Lung (tissue), 12 donors: ENCODE measurements around the gene SS18L1. TPM values are rescaled to one million over a fixed set of nuclear protein-coding genes. Genes with fewer than 3 reads are reported as not detected.

Source experiments
- ATAC-seq: fragments of 200-7000 bp; cut with Tn5 transposase; one replicate; pipeline ENCODE4 v1.9.1; 2020; ENCODE audit warnings: moderate number of reproducible peaks; ENCODE audit not compliant: insufficient read depth, low FRiP score
- DNase-seq, 3 donors: peaks; one replicate each; pipeline ENCODE4 v3.0.0-alpha.2; 2013 to 2017
- H3K27ac ChIP-seq, 2 donors: one replicate each; pipeline ENCODE4 v1.5.1; 2013; ENCODE audit warnings: mild to moderate bottlenecking in 2 of 2, moderate library complexity in 2 of 2, control low read depth in 1 of 2, inconsistent platforms in 1 of 2, low read depth in 1 of 2, low read length in 1 of 2
- H3K27me3 ChIP-seq, 3 donors: one replicate each; pipeline ENCODE4 v1.5.1; 2013; ENCODE audit warnings: low read length in 2 of 3; ENCODE audit not compliant: control insufficient read depth in 3 of 3, insufficient read depth in 3 of 3
- H3K36me3 ChIP-seq, 4 donors: one replicate each; pipeline ENCODE4 v1.5.1; 2013; ENCODE audit warnings: low read length in 4 of 4, mild to moderate bottlenecking in 1 of 4, moderate library complexity in 1 of 4; ENCODE audit not compliant: control insufficient read depth in 4 of 4, insufficient read depth in 4 of 4
- H3K4me1 ChIP-seq, 5 donors: one replicate each; pipeline ENCODE4 v1.5.1; 2013; ENCODE audit warnings: low read length in 5 of 5, mild to moderate bottlenecking in 2 of 5, moderate library complexity in 1 of 5; ENCODE audit not compliant: control insufficient read depth in 5 of 5, insufficient read depth in 5 of 5
- H3K4me3 ChIP-seq: one replicate; pipeline ENCODE4 v1.5.1; 2013; ENCODE audit warnings: mild to moderate bottlenecking, control low read depth, moderate library complexity
- H3K9ac ChIP-seq, 2 donors: one replicate each; pipeline ENCODE4 v1.5.1; 2013; ENCODE audit warnings: low read length in 2 of 2, control low read depth in 1 of 2; ENCODE audit not compliant: insufficient read depth in 1 of 2
- H3K9me3 ChIP-seq, 4 donors: one replicate each; pipeline ENCODE4 v1.5.1; 2013; ENCODE audit warnings: low read length in 3 of 4, mild to moderate bottlenecking in 1 of 4, moderate library complexity in 1 of 4; ENCODE audit not compliant: control insufficient read depth in 4 of 4, insufficient read depth in 3 of 4
- WGBS, 2 donors: extraction: QIAGEN DNeasy Blood & Tissue Kit; methylation state at CpG; one replicate each; pipeline ENCODE4 v1.1.7; 2013; 5-methylcytosine and 5-hydroxymethylcytosine counted together
- polyA plus RNA-seq, 2 donors: library from polyadenylated mRNA; stranded (reverse); fragments of 200-250 nt; gene quantifications; one replicate each; pipeline ENCODE4 v1.2.1, GENCODE V29; 2013
- total RNA-seq, 2 donors: library from RNA; depleted of rRNA in 1 of 2; stranded (reverse); fragments of >200 nt in 1 of 2; gene quantifications; one replicate each; pipeline ENCODE4 v1.2.1, GENCODE V29; 2014 to 2021
- TF ChIP-seq, protein P1 (sequence below): IDR thresholded peaks from 2 replicates; pipeline ENCODE4 v1.5.1; 2012; ENCODE audit warnings: mild to moderate bottlenecking; ENCODE audit errors: control extremely low read depth, extremely low read depth
- donor health status: control.
- donor health status: control.
- donor health status: Bipolar disorder and iron deficiency.
- donor health status: healthy.
- donor health status: DM: yes; HTN: yes; CAD: no.

SS18L1 gene
- total and polyA plus RNA-seq, 4 donors = 7.2 to 24.1 (median 14.9) TPM

DNA sequence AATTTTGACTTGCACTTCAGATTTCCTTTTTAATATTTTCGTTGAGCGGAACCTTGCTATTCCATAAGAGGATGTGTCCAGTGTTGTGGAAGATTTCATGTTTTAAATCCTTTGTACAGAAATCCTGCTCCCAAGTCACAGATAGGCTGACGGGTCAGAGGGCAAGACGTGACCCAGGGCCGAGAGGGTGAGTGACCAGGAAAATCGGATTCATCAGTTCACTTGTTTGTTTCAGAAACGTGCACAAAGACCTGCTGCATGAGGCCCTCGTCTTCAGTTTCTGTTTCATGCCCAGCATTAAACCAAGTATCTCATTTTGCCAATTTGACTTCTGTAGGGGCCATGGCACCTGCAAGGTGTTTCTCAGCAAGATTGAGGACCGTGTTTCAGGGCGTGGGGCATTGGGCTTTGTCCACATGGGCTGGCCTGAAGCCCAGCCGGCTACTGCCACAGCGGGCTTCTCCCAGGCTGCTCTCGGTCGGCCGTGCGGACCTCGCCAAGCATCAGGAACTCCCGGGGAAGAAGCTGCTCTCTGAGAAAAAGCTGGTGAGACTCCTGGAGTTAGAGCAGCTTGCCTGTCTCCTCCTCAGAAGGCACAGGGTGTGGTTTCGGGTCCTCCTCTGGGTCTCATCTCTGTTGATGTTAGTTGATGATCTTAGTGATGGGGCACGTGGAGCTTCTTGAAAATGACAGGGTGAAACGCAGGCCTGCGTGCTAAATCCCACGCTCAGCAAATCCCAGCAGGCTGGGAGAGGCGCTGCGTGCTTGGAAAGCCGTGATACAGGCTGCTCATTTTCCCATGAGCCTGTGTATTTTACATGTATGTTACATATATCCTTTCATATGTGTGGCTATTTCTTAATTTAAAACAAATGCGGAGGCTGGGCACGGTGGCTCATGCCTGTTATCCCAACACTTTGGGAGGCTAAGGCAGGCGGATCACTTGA is 49.8 kb downstream of the SS18L1 start:
- 91 to 95% methylated on average over 29 of the region's 29 CpGs for WGBS, 2 donors
- Histone ChIP-seq H3K4me3 (no peak overlapping the region), H3K27ac (no peak overlapping the region), H3K9ac (no peak overlapping the region), H3K4me1 (no peaks in the 10 kb centered on the region), H3K36me3 (peaks cover 10 to 27% (median 12%) of the 10 kb centered on the region in 4 donors), H3K9me3 (no peaks in the 10 kb centered on the region), H3K27me3 (no peaks in the 10 kb centered on the region)
- TF ChIP-seq, protein P1, sequence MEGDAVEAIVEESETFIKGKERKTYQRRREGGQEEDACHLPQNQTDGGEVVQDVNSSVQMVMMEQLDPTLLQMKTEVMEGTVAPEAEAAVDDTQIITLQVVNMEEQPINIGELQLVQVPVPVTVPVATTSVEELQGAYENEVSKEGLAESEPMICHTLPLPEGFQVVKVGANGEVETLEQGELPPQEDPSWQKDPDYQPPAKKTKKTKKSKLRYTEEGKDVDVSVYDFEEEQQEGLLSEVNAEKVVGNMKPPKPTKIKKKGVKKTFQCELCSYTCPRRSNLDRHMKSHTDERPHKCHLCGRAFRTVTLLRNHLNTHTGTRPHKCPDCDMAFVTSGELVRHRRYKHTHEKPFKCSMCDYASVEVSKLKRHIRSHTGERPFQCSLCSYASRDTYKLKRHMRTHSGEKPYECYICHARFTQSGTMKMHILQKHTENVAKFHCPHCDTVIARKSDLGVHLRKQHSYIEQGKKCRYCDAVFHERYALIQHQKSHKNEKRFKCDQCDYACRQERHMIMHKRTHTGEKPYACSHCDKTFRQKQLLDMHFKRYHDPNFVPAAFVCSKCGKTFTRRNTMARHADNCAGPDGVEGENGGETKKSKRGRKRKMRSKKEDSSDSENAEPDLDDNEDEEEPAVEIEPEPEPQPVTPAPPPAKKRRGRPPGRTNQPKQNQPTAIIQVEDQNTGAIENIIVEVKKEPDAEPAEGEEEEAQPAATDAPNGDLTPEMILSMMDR = no peak
- no peak for ATAC-seq
- DNase-seq = no peak

DNA sequence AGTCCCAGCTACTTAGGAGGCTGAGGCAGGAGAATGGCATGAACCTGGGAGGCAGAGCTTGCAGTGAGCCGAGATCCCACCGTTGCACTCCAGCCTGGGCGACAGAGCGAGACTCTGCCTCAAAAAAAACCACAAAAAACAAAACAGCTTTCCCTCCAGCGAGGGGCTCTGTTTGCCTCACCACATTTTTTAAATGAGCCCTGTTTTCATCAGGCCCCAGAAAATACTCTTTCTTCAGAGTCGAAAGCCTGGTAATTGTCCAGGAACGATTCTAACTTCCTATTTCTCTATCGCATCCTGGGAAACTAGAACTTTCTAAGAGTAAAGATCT is 51.5 kb downstream of the SS18L1 start:
- Histone ChIP-seq H3K4me3 (no peak overlapping the region), H3K9me3 (no peaks in the 10 kb centered on the region), H3K9ac (no peak overlapping the region), H3K27ac (no peak overlapping the region), H3K36me3 (peaks cover 11 to 35% (median 22%) of the 10 kb centered on the region in 4 donors), H3K4me1 (no peaks in the 10 kb centered on the region), H3K27me3 (no peaks in the 10 kb centered on the region)
- TF ChIP-seq, protein P1 = no peak
- DNase-seq (no peak), ATAC-seq (no peak)
- WGBS, 2 donors = 84 to 88% methylated on average over 8 of the region's 8 CpGs

DNA sequence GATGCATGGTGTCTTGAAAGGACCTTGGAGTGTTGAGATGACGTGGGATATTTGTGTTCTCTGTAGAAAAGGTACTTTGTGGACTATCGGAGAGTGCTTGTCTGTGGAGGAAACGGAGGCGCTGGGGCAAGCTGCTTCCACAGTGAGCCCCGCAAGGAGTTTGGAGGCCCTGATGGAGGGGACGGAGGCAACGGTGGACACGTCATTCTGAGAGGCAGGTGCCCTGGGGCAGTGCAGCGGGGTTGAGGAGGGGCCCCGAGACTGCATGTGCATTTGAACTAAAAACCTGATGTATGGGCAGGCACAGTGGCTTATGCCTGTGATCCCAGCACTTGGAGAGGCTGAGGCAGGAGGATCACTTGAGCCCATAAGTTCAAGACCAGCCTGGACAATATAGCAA is 52.2 kb downstream of the SS18L1 start:
- H3K9ac ChIP-seq = no peak overlapping the region
- DNase-seq (no peak), ATAC-seq (no peak)
- H3K4me3 ChIP-seq = no peak overlapping the region
- H3K4me1 ChIP-seq = no peaks in the 10 kb centered on the region
- TF ChIP-seq, protein P1 = no peak
- H3K36me3 ChIP-seq = peaks cover 9 to 39% (median 22%) of the 10 kb centered on the region in 4 donors
- no peaks in the 10 kb centered on the region for H3K27me3 ChIP-seq
- H3K9me3 ChIP-seq = no peaks in the 10 kb centered on the region
- H3K27ac ChIP-seq = no peak overlapping the region
- WGBS, 2 donors = 97 to 98% methylated on average over 10 of the region's 10 CpGs
